T follicular helper cell (primary cell): ENCODE data around the gene OXSR1.
"Not testable (repeated sequence)": the region's sequence is repeated elsewhere in the genome, so short reads cannot be mapped to it uniquely, and the experiment has no call there.

Source experiments
- DNase-seq: peaks from one replicate; pipeline ENCODE4 v3.0.0-alpha.2; 2020; ENCODE audit warnings: low read depth

Gene OXSR1

GRCh38 chr3:38226273-38226672, 60.9 kb downstream of the OXSR1 start:
- no peak for DNase-seq

- DNase-seq, result no peak
Observed at GRCh38 chr3:38227989-38228388, 62.7 kb downstream of the OXSR1 start.

- no peak for DNase-seq
Observed at GRCh38 chr3:38229036-38229435, 63.7 kb downstream of the OXSR1 start.

- no peak for DNase-seq
Observed at GRCh38 chr3:38232701-38233100, 67.4 kb downstream of the OXSR1 start.

- no peak for DNase-seq
Observed at GRCh38 chr3:38235466-38235865, 70.1 kb downstream of the OXSR1 start.

GRCh38 chr3:38238416-38239008, 73.2 kb downstream of the OXSR1 start:
- no peak for DNase-seq

- not testable (repeated sequence) for DNase-seq
Observed at GRCh38 chr3:38242812-38243211, 77.5 kb downstream of the OXSR1 start.

- no peak for DNase-seq
Observed at GRCh38 chr3:38245930-38246329, 80.6 kb downstream of the OXSR1 start.

GRCh38 chr3:38247366-38248035, 82.2 kb downstream of the OXSR1 start:
- DNase-seq, result no peak

- no peak for DNase-seq
Observed at GRCh38 chr3:38250198-38250597, 84.9 kb downstream of the OXSR1 start.

- DNase-seq, result no peak
Observed at GRCh38 chr3:38251197-38251596, 85.9 kb downstream of the OXSR1 start.

- no peak for DNase-seq
Observed at GRCh38 chr3:38253704-38254103, 88.4 kb downstream of the OXSR1 start.

- DNase-seq, result no peak
Observed at GRCh38 chr3:38254872-38255271, 89.5 kb downstream of the OXSR1 start.

GRCh38 chr3:38255627-38256026, 90.3 kb downstream of the OXSR1 start:
- no peak for DNase-seq

GRCh38 chr3:38257583-38257982, 92.2 kb downstream of the OXSR1 start:
- DNase-seq, result no peak

GRCh38 chr3:38260474-38260873, 95.1 kb downstream of the OXSR1 start:
- no peak for DNase-seq

- DNase-seq, result no peak
Observed at GRCh38 chr3:38264353-38264771, 99.0 kb downstream of the OXSR1 start.

- no peak for DNase-seq
Observed at GRCh38 chr3:38264779-38265178, 99.4 kb downstream of the OXSR1 start.

GRCh38 chr3:38265604-38266307, 100.4 kb downstream of the OXSR1 start, which contains the start of gene SLC22A13:
TSS of gene SLC22A13 (plus strand) at chr3:38265812. CDS start at chr3:38265861, 49 bp downstream.
- no peak for DNase-seq

GRCh38 chr3:38266810-38267209, 101.5 kb downstream of the OXSR1 start:
- no peak for DNase-seq

GRCh38 chr3:38267662-38268061, 102.3 kb downstream of the OXSR1 start:
- DNase-seq, result no peak

- no peak for DNase-seq
Observed at GRCh38 chr3:38268087-38268486, 102.8 kb downstream of the OXSR1 start.

GRCh38 chr3:38268522-38268921, 103.2 kb downstream of the OXSR1 start:
- DNase-seq, result no peak
